Type B pancreatic cell (in vitro differentiated cells): ENCODE results near the gene GGCT. TPM values are rescaled to one million over a fixed set of nuclear protein-coding genes. Genes with fewer than 3 reads are reported as not detected.

Experiments
- DNase-seq: peaks from one replicate; pipeline ENCODE4 v3.0.0; 2021; ENCODE audit warnings: mixed read lengths; ENCODE audit not compliant: unreplicated experiment; ENCODE audit errors: extremely low spot score
- H3K27ac Mint-ChIP-seq: 2 replicates; pipeline ENCODE4 v1.8.0; 2021; ENCODE audit warnings: mild to moderate bottlenecking, mixed read lengths
- H3K27me3 Mint-ChIP-seq: 2 replicates; pipeline ENCODE4 v1.8.0; 2021; ENCODE audit warnings: mixed read lengths
- H3K36me3 Mint-ChIP-seq: 2 replicates; pipeline ENCODE4 v1.8.0; 2021; ENCODE audit warnings: mixed read lengths
- H3K4me1 Mint-ChIP-seq: one replicate; pipeline ENCODE4 v1.8.0; 2021; ENCODE audit warnings: mixed read lengths; ENCODE audit not compliant: unreplicated experiment
- H3K4me3 Mint-ChIP-seq: 2 replicates; pipeline ENCODE4 v1.8.0; 2021; ENCODE audit warnings: mild to moderate bottlenecking, mixed read lengths
- H3K9me3 Mint-ChIP-seq: 2 replicates; pipeline ENCODE4 v1.8.0; 2021; ENCODE audit warnings: mixed read lengths
- total RNA-seq: library from RNA; stranded (reverse); gene quantifications from 2 replicates; pipeline ENCODE4 v1.2.1, GENCODE V29; 2021; ENCODE audit warnings: low replicate concordance
- TF ChIP-seq, protein P1 (sequence below): fragments of 200-600 bp; sonication (generic); conservative IDR thresholded peaks from 2 replicates; pipeline ENCODE4 v1.5.0; 2021; ENCODE audit warnings: antibody characterized with exemption, mild to moderate bottlenecking

Gene GGCT
- total RNA-seq, 1 donor from 2014 or later: 72.6 TPM

DNA sequence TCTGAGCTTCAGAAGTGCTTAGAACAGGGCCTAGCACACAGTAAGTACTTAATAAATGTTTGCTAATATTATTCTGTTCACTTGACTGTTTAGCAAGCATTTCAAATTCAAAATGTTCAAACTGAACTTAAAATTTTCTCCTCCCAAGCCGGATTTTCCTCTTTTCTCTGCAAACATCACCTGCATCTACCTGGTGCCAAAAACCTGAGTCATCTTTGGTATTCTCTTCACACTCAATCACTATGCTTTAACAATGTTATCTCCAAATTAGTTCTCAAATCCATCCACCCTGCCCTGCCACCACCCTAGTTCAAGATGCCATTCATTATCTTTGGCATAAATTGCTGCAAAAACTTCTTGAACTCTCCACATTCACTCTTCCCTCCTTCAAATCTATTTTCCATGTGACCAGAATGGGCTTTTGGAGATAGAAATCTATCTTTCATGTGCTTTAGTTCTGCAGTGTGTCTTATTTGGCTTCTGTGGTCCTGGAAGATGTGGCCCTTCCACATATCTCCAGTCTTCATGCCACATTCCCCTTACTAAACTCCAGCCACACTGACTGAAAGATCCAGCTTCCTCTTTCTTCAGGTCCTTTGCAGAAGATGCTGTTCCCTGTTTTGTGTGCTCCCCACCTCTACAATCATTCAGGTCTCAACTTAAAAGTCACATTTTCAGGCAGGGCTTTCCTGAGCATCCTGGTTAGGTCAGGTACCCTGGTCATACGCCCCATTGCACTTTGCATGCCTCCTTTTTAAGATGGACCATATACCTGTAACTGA is 2.0 kb downstream of the GGCT start:
- Mint-ChIP-seq H3K9me3 (peaks cover 4% of the 10 kb centered on the region), H3K27me3 (no peaks in the 10 kb centered on the region), H3K27ac (peak overlapping the region; percentile 95), H3K36me3 (peaks cover 37% of the 10 kb centered on the region), H3K4me1 (peaks cover 31% of the 10 kb centered on the region), H3K4me3 (peak overlapping the region; percentile 90)
- TF ChIP-seq, protein P1, sequence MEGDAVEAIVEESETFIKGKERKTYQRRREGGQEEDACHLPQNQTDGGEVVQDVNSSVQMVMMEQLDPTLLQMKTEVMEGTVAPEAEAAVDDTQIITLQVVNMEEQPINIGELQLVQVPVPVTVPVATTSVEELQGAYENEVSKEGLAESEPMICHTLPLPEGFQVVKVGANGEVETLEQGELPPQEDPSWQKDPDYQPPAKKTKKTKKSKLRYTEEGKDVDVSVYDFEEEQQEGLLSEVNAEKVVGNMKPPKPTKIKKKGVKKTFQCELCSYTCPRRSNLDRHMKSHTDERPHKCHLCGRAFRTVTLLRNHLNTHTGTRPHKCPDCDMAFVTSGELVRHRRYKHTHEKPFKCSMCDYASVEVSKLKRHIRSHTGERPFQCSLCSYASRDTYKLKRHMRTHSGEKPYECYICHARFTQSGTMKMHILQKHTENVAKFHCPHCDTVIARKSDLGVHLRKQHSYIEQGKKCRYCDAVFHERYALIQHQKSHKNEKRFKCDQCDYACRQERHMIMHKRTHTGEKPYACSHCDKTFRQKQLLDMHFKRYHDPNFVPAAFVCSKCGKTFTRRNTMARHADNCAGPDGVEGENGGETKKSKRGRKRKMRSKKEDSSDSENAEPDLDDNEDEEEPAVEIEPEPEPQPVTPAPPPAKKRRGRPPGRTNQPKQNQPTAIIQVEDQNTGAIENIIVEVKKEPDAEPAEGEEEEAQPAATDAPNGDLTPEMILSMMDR: no peak
- no peak for DNase-seq

DNA sequence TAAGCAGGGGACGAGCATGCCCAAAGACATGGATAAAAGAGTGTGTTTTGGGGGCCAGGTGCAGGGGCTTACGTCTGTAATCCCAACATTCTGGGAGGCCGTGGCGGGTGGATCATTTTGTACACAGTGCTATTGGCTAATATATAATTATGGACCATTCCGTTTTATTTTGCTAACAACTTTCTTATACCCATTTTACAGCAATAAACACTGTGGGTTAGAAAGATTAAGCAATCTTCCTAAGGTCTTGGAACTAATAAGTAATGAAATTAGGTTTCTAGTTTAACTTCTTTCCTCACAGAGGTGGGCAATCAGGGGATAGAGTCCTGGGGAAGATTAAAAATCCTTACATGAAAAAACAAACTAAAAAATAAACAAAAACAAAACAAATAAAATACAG is 3.4 kb downstream of the GGCT start:
- Mint-ChIP-seq H3K4me3 (peak overlapping the region; percentile 49), H3K27ac (peak overlapping the region; percentile 95), H3K4me1 (peaks cover 31% of the 10 kb centered on the region), H3K9me3 (peaks cover 4% of the 10 kb centered on the region), H3K27me3 (no peaks in the 10 kb centered on the region), H3K36me3 (peaks cover 47% of the 10 kb centered on the region)
- TF ChIP-seq, protein P1: no peak
- no peak for DNase-seq

DNA sequence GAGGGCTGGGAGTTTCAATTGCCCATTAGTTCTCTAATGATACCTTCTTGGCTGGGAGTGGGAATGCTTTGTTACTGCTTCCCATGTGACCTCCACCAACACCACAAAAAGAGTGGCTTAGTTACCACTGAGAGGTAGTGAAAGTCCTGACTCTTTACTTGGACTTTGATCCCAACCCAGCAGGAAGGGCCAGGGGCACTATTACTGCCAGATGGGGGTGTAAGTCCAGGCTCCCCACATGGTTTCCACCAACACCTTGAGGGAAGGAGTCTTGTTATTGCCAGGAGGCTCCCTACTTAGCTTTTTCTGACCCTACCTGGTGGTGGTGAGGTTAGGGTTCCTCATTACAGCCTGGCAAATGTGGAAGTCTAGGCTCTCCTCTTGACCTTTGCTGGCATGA is 11.4 kb downstream of the GGCT start:
- H3K36me3 Mint-ChIP-seq: peaks cover 26% of the 10 kb centered on the region
- no peak overlapping the region for H3K4me3 Mint-ChIP-seq
- no peaks in the 10 kb centered on the region for H3K4me1 Mint-ChIP-seq
- TF ChIP-seq, protein P1: no peak
- no peak for DNase-seq
- no peaks in the 10 kb centered on the region for H3K27me3 Mint-ChIP-seq
- H3K9me3 Mint-ChIP-seq: peaks cover 8% of the 10 kb centered on the region
- no peak overlapping the region for H3K27ac Mint-ChIP-seq

DNA sequence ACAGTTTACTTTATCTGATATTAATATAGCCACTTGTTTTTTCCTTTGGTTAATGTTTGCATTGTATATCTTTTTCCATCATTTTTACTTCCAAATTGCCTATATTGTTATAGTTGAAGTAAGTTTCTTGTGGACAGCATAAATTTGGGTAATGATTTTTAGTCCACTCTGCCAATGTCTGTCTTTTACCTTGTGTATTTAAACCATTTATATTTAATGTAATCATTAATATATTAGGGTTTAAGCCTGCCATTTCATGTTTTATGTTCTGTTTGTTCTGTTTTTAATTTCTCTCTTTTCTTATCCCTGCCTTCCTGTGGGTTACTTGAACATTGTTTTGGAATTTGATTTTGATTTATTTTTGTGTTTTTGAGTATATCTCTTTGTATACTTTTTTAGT is 13.2 kb downstream of the GGCT start:
- DNase-seq: no peak
- Mint-ChIP-seq H3K4me3 (no peak overlapping the region), H3K27me3 (no peaks in the 10 kb centered on the region), H3K4me1 (no peaks in the 10 kb centered on the region), H3K27ac (no peak overlapping the region), H3K36me3 (peaks cover 18% of the 10 kb centered on the region), H3K9me3 (peaks cover 8% of the 10 kb centered on the region)
- TF ChIP-seq, protein P1: no peak

DNA sequence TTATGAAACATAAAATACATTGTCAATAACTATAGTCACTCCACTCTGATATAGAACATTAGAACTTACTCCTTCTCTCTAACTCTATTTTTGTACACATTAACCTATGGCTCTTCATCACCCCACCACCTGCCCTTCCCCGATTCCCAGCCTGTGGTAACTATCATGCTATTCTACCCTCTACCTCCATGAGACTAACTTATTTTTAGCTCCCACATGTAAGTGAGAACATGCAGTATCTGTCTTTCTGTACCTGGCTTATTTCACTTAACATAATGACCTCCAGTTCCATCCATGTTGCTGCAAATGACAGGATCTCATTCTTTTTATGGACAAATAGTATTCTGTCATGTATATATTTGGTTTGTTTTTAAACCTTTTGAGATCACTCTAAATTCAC is 17.3 kb downstream of the GGCT start:
- H3K9me3 Mint-ChIP-seq: peaks cover 8% of the 10 kb centered on the region
- TF ChIP-seq, protein P1: no peak
- no peaks in the 10 kb centered on the region for H3K36me3 Mint-ChIP-seq
- no peak overlapping the region for H3K4me3 Mint-ChIP-seq
- no peaks in the 10 kb centered on the region for H3K27me3 Mint-ChIP-seq
- H3K27ac Mint-ChIP-seq: no peak overlapping the region
- no peaks in the 10 kb centered on the region for H3K4me1 Mint-ChIP-seq
- DNase-seq: no peak
